Measurements from ENCODE around the gene PLTP. TPM values are rescaled to one million over a fixed set of nuclear protein-coding genes. Genes with fewer than 3 reads are reported as not detected.

The PLTP gene
- total and polyA plus RNA-seq, 2 of the 13 experiments (the other 11 are each of a cell fraction or from before 2014, with no cell fraction given), result 16.9 to 28.6 TPM

GRCh38 chr20:45946149-45946970 lies 34.4 kb upstream of the PLTP start (continued):
- TF ChIP-seq AKNA (CRISPR knock-in tag; IDR thresholded peaks at IDR 0.05; ENCODE audit: borderline replicate concordance) (no peak), ZNF326 (CRISPR knock-in tag; IDR thresholded peaks at IDR 0.05; ENCODE audit: borderline replicate concordance) (no peak; the same call in 1 of the 2 replicates), ZNF337 (CRISPR knock-in tag; IDR thresholded peaks at IDR 0.05; ENCODE audit: borderline replicate concordance, low read depth) (peak; percentile 56; the same call in 1 of the 2 replicates), ZNF264 (CRISPR knock-in tag; IDR thresholded peaks at IDR 0.05) (peak; percentile 91), ZNF510 (CRISPR knock-in tag; IDR thresholded peaks at IDR 0.05; ENCODE audit: low read depth) (peak; percentile 53; the same call in 1 of the 2 replicates), TIGD3 (CRISPR knock-in tag; IDR thresholded peaks at IDR 0.05; ENCODE audit: borderline replicate concordance) (no peak), KIAA2018 (CRISPR knock-in tag; IDR thresholded peaks at IDR 0.05; ENCODE audit: borderline replicate concordance) (no peak), PITX1 (CRISPR knock-in tag; IDR thresholded peaks at IDR 0.05) (peak; percentile 51), NCOR1 (IDR thresholded peaks at IDR 0.05; ENCODE audit: borderline replicate concordance, low read length) (peak; percentile 78; the same call in 1 of the 2 replicates), ZFAT (CRISPR knock-in tag; conservative IDR thresholded peaks at IDR 0.05) (no peak), U2AF1 (optimal IDR thresholded peaks at IDR 0.05; ENCODE audit: low read depth, low read length) (no peak), SNAI1 (CRISPR knock-in tag; IDR thresholded peaks at IDR 0.05; ENCODE audit: borderline replicate concordance) (peak; percentile 89; the same call in 1 of the 2 replicates), POLR2A (IDR thresholded peaks at IDR 0.05; ENCODE audit: insufficient read depth in 1 of 2, low read depth in 2 of 2, low read length in 2 of 2) (peak; percentile 2 to 37; a peak in 2 of 4 replicates), SP5 (CRISPR knock-in tag; IDR thresholded peaks at IDR 0.05; ENCODE audit: borderline replicate concordance, low read depth) (peak; percentile 83; the same call in 1 of the 2 replicates)

All from HepG2 (cell line).